Aorta (tissue), 5 donors: ENCODE measurements around the gene TCP11. TPM values are rescaled to one million over a fixed set of nuclear protein-coding genes. Genes with fewer than 3 reads are reported as not detected.
A peak's percentile ranks its signal among the peaks of the same experiment; 100 is the strongest.

Experiments used
- ATAC-seq: fragments of 200-7000 bp; cut with Tn5 transposase; one replicate; pipeline ENCODE4 v1.9.1; 2022; ENCODE audit warnings: moderate library complexity; ENCODE audit not compliant: low FRiP score
- DNase-seq, 2 donors: peaks; one replicate each; pipeline ENCODE4 v3.0.0-alpha.2; 2020
- H3K27ac ChIP-seq, 2 donors: one replicate each; pipeline ENCODE4 v1.5.1; 2013; ENCODE audit warnings: low read length in 2 of 2, mild to moderate bottlenecking in 2 of 2, moderate library complexity in 2 of 2, control low read depth in 1 of 2, inconsistent platforms in 1 of 2, low read depth in 1 of 2
- H3K27me3 ChIP-seq, 2 donors: one replicate each; pipeline ENCODE4 v1.6.1; 2013; ENCODE audit warnings: control low read depth in 1 of 2, low read length in 1 of 2, mild to moderate bottlenecking in 1 of 2, moderate library complexity in 1 of 2; ENCODE audit not compliant: insufficient read depth in 2 of 2, control insufficient read depth in 1 of 2
- H3K36me3 ChIP-seq, 2 donors: one replicate each; pipeline ENCODE4 v1.6.1; 2013; ENCODE audit warnings: control low read depth in 1 of 2, low read length in 1 of 2, mild to moderate bottlenecking in 1 of 2; ENCODE audit not compliant: insufficient read depth in 2 of 2, control insufficient read depth in 1 of 2
- H3K4me1 ChIP-seq, 2 donors: one replicate each; pipeline ENCODE4 v1.6.1; 2013; ENCODE audit warnings: low read length in 2 of 2, control low read depth in 1 of 2, mild to moderate bottlenecking in 1 of 2, moderate library complexity in 1 of 2; ENCODE audit not compliant: insufficient read depth in 2 of 2, control insufficient read depth in 1 of 2
- H3K4me3 ChIP-seq, 2 donors: one replicate each; pipeline ENCODE4 v1.5.1; 2013; ENCODE audit warnings: low read length in 2 of 2, control low read depth in 1 of 2, mild to moderate bottlenecking in 1 of 2
- H3K9me3 ChIP-seq: one replicate; pipeline ENCODE4 v1.6.1; 2013; ENCODE audit warnings: mild to moderate bottlenecking, low read length; ENCODE audit not compliant: control insufficient read depth
- WGBS, 2 donors: extraction: QIAGEN DNeasy Blood & Tissue Kit; methylation state at CpG; one replicate each; pipeline ENCODE4 v1.1.7; 2013; 5-methylcytosine and 5-hydroxymethylcytosine counted together
- intact Hi-C, 2 donors: fragments of 100-400 bp; cut with DNase I; formaldehyde crosslinking; loops; one replicate each; pipeline versions ENCODE4 v1.14.2 to v1.15.0; 2022
- polyA plus RNA-seq, 2 donors: library from polyadenylated mRNA; stranded (reverse); fragments of 200-250 nt; gene quantifications; one replicate each; pipeline ENCODE4 v1.2.3, GENCODE V29; 2013
- total RNA-seq, 2 donors: library from RNA; stranded (reverse); fragmentation: NEBNext Ultra II Directional; extraction: Animal tissue kit (Norgen Biotek cat#: 25700); gene quantifications; one replicate each; pipeline ENCODE4 v1.2.1, GENCODE V29; 2021
- donor health status: healthy with polysubstance abuse.
- donor health status: Bipolar disorder and iron deficiency.
- donor health status: DM: no; HTN: no; CAD: no.
- donor health status: DM: no; HTN: no; CAD: no.
- donor health status: DM: yes; HTN: yes; CAD: no.

Gene TCP11
- total and polyA plus RNA-seq, 4 donors: 0.36 TPM; not detected in 3

GRCh38 chr6:35166520-35166919 lies 25.4 kb upstream of the TCP11 start:
- Histone ChIP-seq H3K27ac (no peak overlapping the region), H3K9me3 (no peaks in the 10 kb centered on the region), H3K36me3 (no peaks in the 10 kb centered on the region), H3K27me3 (no peaks in the 10 kb centered on the region), H3K4me3 (no peak overlapping the region), H3K4me1 (peaks cover 0 to 3% of the 10 kb centered on the region in 2 donors)
- no peak for DNase-seq
- WGBS, 2 donors: 78 to 79% methylated on average over 5 of the region's 5 CpGs
- intact Hi-C loops: no loop called here
- ATAC-seq: no peak

GRCh38 chr6:35166116-35166515 lies 25.0 kb upstream of the TCP11 start:
- ATAC-seq: no peak
- DNase-seq: no peak
- intact Hi-C loops: no loop called here
- H3K36me3 ChIP-seq: no peaks in the 10 kb centered on the region
- no peak overlapping the region for H3K4me3 ChIP-seq
- 82 to 87% methylated on average over 2 of the region's 2 CpGs for WGBS, 2 donors
- H3K4me1 ChIP-seq: peaks cover 0 to 3% of the 10 kb centered on the region in 2 donors
- no peaks in the 10 kb centered on the region for H3K9me3 ChIP-seq
- peak overlapping the region in 1 of 2 donors; percentile 33 for H3K27ac ChIP-seq
- H3K27me3 ChIP-seq: no peaks in the 10 kb centered on the region

GRCh38 chr6:35165630-35166071 lies 24.5 kb upstream of the TCP11 start:
- ATAC-seq (no peak), DNase-seq (no peak)
- no peaks in the 10 kb centered on the region for H3K9me3 ChIP-seq
- no peaks in the 10 kb centered on the region for H3K27me3 ChIP-seq
- no peaks in the 10 kb centered on the region for H3K36me3 ChIP-seq
- 50% methylated on average over 2 of the region's 2 CpGs for WGBS, 2 donors
- H3K27ac ChIP-seq: peak overlapping the region; percentile 2 to 33
- intact Hi-C loops: no loop called here
- peaks cover 0 to 3% of the 10 kb centered on the region in 2 donors for H3K4me1 ChIP-seq
- no peak overlapping the region for H3K4me3 ChIP-seq

- no peak overlapping the region for H3K4me3 ChIP-seq
- intact Hi-C loops: no loop called here
- H3K27ac ChIP-seq: no peak overlapping the region
- ATAC-seq (no peak), DNase-seq (no peak)
- WGBS, 2 donors: 96 to 99% methylated on average over 4 of the region's 4 CpGs
- H3K4me1 ChIP-seq: peaks cover 0 to 3% of the 10 kb centered on the region in 2 donors
- no peaks in the 10 kb centered on the region for H3K9me3 ChIP-seq
- no peaks in the 10 kb centered on the region for H3K27me3 ChIP-seq
- no peaks in the 10 kb centered on the region for H3K36me3 ChIP-seq
Observed at GRCh38 chr6:35164868-35165267, 23.7 kb upstream of the TCP11 start.

GRCh38 chr6:35164277-35164676 lies 23.1 kb upstream of the TCP11 start:
- DNase-seq (no peak), ATAC-seq (no peak)
- WGBS, 2 donors: 86 to 91% methylated on average over 6 of the region's 6 CpGs
- no peaks in the 10 kb centered on the region for H3K36me3 ChIP-seq
- intact Hi-C loops: no loop called here
- H3K9me3 ChIP-seq: no peaks in the 10 kb centered on the region
- H3K27me3 ChIP-seq: no peaks in the 10 kb centered on the region
- H3K4me3 ChIP-seq: no peak overlapping the region
- H3K4me1 ChIP-seq: peaks cover 0 to 3% of the 10 kb centered on the region in 2 donors
- no peak overlapping the region for H3K27ac ChIP-seq

GRCh38 chr6:35163836-35164235 lies 22.7 kb upstream of the TCP11 start:
- H3K27ac ChIP-seq: no peak overlapping the region
- ATAC-seq: no peak
- no peak overlapping the region for H3K4me3 ChIP-seq
- no peaks in the 10 kb centered on the region for H3K27me3 ChIP-seq
- intact Hi-C loops: no loop called here
- 30 to 55% methylated on average over 7 of the region's 7 CpGs for WGBS, 2 donors
- peaks cover 0 to 3% of the 10 kb centered on the region in 2 donors for H3K4me1 ChIP-seq
- no peaks in the 10 kb centered on the region for H3K9me3 ChIP-seq
- no peak for DNase-seq
- H3K36me3 ChIP-seq: no peaks in the 10 kb centered on the region

- no peaks in the 10 kb centered on the region for H3K27me3 ChIP-seq
- peak overlapping the region; percentile 8 to 54 for H3K27ac ChIP-seq
- peaks cover 0 to 3% of the 10 kb centered on the region in 2 donors for H3K4me1 ChIP-seq
- H3K9me3 ChIP-seq: no peaks in the 10 kb centered on the region
- DNase-seq (no peak), ATAC-seq (peak; percentile 45)
- 15 to 30% methylated on average over 5 of the region's 5 CpGs for WGBS, 2 donors
- intact Hi-C loops: no loop called here
- H3K4me3 ChIP-seq: no peak overlapping the region
- no peaks in the 10 kb centered on the region for H3K36me3 ChIP-seq
Observed at GRCh38 chr6:35161776-35162607, 20.9 kb upstream of the TCP11 start.

- H3K36me3 ChIP-seq: no peaks in the 10 kb centered on the region
- H3K27ac ChIP-seq: peak overlapping the region in 1 of 2 donors; percentile 54
- H3K4me1 ChIP-seq: peaks cover 0 to 3% of the 10 kb centered on the region in 2 donors
- no peaks in the 10 kb centered on the region for H3K27me3 ChIP-seq
- H3K9me3 ChIP-seq: no peaks in the 10 kb centered on the region
- ATAC-seq (no peak), DNase-seq (no peak)
- no peak overlapping the region for H3K4me3 ChIP-seq
- intact Hi-C loops: no loop called here
Observed at GRCh38 chr6:35161266-35161665, 20.1 kb upstream of the TCP11 start.

- Histone ChIP-seq H3K4me3 (no peak overlapping the region), H3K36me3 (no peaks in the 10 kb centered on the region), H3K27me3 (no peaks in the 10 kb centered on the region), H3K27ac (no peak overlapping the region), H3K4me1 (no peaks in the 10 kb centered on the region), H3K9me3 (no peaks in the 10 kb centered on the region)
- 67 to 81% methylated on average over 5 of the region's 5 CpGs for WGBS, 2 donors
- ATAC-seq: no peak
- intact Hi-C loops: no loop called here
- DNase-seq: no peak
Observed at GRCh38 chr6:35160642-35161041, 19.5 kb upstream of the TCP11 start.
